Lower lobe of right lung (tissue), 2 donors: ENCODE results near the gene KLHL40. TPM values are rescaled to one million over a fixed set of nuclear protein-coding genes. Genes with fewer than 3 reads are reported as not detected.
A peak's percentile ranks its signal among the peaks of the same experiment; 100 is the strongest.

Experiments used
- ATAC-seq, 2 donors: fragments of 200-7000 bp; cut with Tn5 transposase; one replicate each; pipeline ENCODE4 v1.9.1; 2020 to 2022; ENCODE audit warnings: mild to moderate bottlenecking in 2 of 2, moderate library complexity in 2 of 2
- DNase-seq: peaks from one replicate; pipeline ENCODE4 v3.0.0-alpha.2; 2020
- H3K27ac ChIP-seq: fragments of 200-600 bp; one replicate; pipeline ENCODE4 v1.8.0; 2022
- H3K27me3 ChIP-seq: fragments of 200-600 bp; one replicate; pipeline ENCODE4 v1.8.0; 2022; ENCODE audit warnings: low read depth
- H3K36me3 ChIP-seq: fragments of 200-600 bp; one replicate; pipeline ENCODE4 v1.8.0; 2022; ENCODE audit warnings: mild to moderate bottlenecking
- H3K4me1 ChIP-seq: fragments of 200-600 bp; one replicate; pipeline ENCODE4 v1.8.0; 2022
- H3K4me3 ChIP-seq: fragments of 200-600 bp; one replicate; pipeline ENCODE4 v1.8.0; 2022; ENCODE audit warnings: mild to moderate bottlenecking
- H3K9me3 ChIP-seq: fragments of 200-600 bp; one replicate; pipeline ENCODE4 v1.8.0; 2022
- intact Hi-C: fragments of 100-400 bp; cut with DNase I; formaldehyde crosslinking; loops from one replicate; pipeline ENCODE4 v1.11.0; 2022
- total RNA-seq: library from RNA; stranded (reverse); fragmentation: NEBNext Ultra II Directional; extraction: Animal tissue kit (Norgen Biotek cat#: 25700); gene quantifications from one replicate; pipeline ENCODE4 v1.2.1, GENCODE V29; 2021
- TF ChIP-seq, protein P1 (sequence below): fragments of 200-600 bp; IDR thresholded peaks from one replicate; pipeline ENCODE4 v1.8.0; 2022; ENCODE audit warnings: antibody characterized with exemption, mild to moderate bottlenecking
- donor health status: DM: no; HTN: yes; CAD: no; lungs with severe emphysema.

KLHL40 gene
- total RNA-seq, 1 donor from 2014 or later = not detected

DNA sequence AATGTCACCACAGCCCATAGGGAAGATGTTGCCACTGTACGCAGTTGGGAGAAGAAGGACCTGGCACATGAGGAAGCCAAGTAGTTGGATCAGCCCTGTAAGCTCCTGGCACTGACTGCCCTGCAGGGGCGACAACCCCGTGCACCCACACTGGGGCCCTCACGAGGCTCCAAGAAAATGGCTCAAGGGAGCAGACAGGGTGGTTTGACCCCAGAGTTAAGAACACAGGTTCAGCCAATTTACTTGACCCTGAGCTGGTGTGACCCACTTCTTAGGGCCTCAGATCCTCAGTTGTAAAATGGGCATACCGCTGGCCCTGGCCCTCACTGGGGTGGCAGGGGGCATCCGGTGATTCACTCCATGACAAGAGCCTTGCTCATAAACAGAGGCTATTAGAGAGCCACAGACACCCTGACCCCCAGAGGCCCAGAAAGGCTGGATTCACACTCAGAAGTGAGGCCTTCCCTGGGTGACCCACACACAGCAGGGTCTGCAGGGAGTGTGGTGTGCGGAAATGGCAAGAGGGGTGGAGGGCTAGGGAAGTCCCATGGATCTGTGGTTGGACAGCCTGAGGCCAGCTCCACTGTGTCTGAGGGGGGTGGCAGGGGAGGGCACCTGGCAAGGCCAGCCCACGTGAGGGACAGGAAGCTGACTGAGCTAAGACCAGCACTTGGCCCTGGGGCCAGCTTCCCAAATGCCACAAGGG is 19.0 kb downstream of the KLHL40 start:
- no peaks in the 10 kb centered on the region for H3K27me3 ChIP-seq
- DNase-seq (peak; percentile 14), ATAC-seq (no peak)
- TF ChIP-seq, protein P1, sequence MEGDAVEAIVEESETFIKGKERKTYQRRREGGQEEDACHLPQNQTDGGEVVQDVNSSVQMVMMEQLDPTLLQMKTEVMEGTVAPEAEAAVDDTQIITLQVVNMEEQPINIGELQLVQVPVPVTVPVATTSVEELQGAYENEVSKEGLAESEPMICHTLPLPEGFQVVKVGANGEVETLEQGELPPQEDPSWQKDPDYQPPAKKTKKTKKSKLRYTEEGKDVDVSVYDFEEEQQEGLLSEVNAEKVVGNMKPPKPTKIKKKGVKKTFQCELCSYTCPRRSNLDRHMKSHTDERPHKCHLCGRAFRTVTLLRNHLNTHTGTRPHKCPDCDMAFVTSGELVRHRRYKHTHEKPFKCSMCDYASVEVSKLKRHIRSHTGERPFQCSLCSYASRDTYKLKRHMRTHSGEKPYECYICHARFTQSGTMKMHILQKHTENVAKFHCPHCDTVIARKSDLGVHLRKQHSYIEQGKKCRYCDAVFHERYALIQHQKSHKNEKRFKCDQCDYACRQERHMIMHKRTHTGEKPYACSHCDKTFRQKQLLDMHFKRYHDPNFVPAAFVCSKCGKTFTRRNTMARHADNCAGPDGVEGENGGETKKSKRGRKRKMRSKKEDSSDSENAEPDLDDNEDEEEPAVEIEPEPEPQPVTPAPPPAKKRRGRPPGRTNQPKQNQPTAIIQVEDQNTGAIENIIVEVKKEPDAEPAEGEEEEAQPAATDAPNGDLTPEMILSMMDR = no peak
- no peak overlapping the region for H3K27ac ChIP-seq
- H3K4me3 ChIP-seq = no peak overlapping the region
- intact Hi-C loops = no loop called here
- no peaks in the 10 kb centered on the region for H3K36me3 ChIP-seq
- no peaks in the 10 kb centered on the region for H3K9me3 ChIP-seq
- no peaks in the 10 kb centered on the region for H3K4me1 ChIP-seq

DNA sequence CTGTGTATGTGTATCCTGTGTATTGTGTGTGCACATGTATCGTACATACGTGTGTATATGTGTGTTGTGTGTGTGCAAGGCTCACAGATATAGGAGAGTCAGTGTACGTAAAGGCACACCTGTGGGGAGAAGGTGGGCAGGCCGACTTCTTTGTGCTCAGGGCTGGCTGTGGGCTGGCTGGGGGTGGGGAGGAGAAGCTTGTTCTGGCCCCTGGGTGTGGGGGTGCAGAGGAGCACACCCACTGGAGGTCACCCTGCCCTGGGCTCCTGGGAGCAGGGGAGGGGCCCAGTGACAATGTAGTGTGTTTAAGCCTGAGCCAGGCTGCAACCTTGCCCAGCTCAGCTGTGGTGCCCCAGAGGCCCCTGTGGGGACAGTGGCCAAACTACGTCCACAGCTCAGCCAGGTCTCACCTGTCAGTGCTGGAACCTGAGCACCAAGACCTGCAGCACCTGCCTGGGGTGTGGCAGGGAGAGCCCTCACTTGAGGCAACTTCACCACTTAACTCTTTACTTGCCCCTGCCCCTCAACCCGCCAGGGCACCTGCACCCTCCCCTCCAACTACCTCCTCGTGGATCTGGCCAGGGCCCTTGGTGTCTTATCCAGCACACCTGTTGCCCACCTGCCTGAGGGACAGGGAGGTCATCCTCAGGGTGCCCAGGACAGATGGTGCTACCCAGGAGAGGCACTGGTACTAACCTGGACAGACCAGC is 19.9 kb downstream of the KLHL40 start:
- DNase-seq = peak; percentile 15
- H3K4me1 ChIP-seq = no peaks in the 10 kb centered on the region
- H3K4me3 ChIP-seq = no peak overlapping the region
- no peaks in the 10 kb centered on the region for H3K27me3 ChIP-seq
- H3K27ac ChIP-seq = no peak overlapping the region
- intact Hi-C loops = no loop called here
- TF ChIP-seq, protein P1 = no peak
- H3K9me3 ChIP-seq = no peaks in the 10 kb centered on the region
- H3K36me3 ChIP-seq = no peaks in the 10 kb centered on the region
- ATAC-seq = no peak

DNA sequence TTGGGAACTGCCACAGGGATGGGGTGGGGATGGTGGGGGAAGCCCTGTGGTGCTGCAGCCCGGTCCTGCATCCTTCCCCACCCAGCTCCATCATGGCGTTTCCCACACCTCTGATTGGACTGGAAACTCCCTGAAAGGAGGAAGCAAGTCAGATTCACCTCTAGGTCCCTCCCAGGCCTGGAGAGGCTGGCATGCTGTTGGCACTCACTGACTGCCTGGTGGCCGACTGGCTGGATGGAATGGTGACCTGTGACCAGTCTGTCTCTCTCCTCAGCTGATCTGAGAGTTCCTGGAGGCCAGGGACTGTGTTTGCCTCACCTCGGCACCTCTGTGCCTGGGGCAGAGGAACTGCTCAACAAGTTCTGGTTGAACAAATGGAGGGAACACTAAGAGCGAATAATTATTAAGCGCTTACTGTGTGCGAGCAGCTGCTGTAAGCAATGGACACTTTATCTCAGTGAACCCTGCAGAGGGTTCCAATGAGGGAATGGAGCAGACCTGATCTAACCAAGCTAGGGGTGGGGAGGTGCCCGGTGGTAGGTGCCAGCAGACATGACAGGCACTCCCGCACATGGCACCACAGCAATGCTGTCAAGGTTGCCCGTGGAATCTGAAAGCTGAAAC is 20.7 kb downstream of the KLHL40 start:
- DNase-seq (peak; percentile 14), ATAC-seq (no peak)
- H3K27ac ChIP-seq = no peak overlapping the region
- no peaks in the 10 kb centered on the region for H3K36me3 ChIP-seq
- H3K4me3 ChIP-seq = no peak overlapping the region
- H3K9me3 ChIP-seq = no peaks in the 10 kb centered on the region
- H3K4me1 ChIP-seq = no peaks in the 10 kb centered on the region
- TF ChIP-seq, protein P1 = no peak
- intact Hi-C loops = no loop called here
- no peaks in the 10 kb centered on the region for H3K27me3 ChIP-seq

DNA sequence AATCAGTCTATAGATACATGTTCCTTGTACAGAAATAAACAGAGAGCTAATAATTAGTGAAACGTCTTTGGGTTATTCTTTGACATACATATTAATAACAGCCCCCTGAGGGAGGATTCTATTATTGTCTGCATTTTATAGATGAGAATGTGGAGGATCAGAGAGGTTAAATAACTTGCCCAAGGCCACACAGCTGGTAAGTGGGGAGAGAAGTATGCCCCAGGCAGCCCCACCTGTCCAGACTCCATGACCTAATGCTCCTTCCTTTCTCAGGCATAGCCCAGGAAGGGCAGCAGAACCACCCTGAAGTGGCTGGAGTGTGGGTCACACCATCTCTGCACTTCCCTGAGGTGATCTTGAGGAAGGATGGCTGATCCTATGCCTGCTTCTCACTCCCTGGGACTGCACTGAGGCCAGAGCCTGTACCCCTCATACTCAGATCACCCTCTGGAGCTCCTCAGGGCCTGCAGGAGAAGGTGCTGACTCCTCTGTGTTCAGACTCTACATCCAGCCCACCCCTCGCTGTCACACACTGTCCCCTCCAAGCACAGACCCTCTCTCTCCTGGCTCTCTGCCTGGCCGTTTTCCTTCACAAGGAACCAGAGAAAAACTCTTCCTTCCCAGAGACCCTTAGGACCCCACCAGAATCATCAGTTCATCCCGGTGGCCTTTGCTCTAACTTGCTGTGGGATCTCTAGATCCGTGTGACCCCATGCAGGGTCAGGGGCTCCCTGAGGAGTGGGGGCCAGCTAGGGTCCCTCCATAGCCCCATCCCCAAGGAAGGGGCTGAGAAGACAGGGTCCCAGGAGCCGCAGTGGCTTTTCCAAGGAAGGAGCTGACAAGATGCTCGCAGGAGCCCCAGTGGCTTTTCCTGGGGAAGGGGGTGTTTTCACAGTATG is 21.6 kb downstream of the KLHL40 start:
- Histone ChIP-seq H3K27ac (no peak overlapping the region), H3K9me3 (no peaks in the 10 kb centered on the region), H3K27me3 (no peaks in the 10 kb centered on the region), H3K4me1 (no peaks in the 10 kb centered on the region), H3K36me3 (no peaks in the 10 kb centered on the region), H3K4me3 (no peak overlapping the region)
- ATAC-seq (no peak), DNase-seq (peak; percentile 22)
- intact Hi-C loops = no loop called here
- TF ChIP-seq, protein P1 = no peak
